Measurements from ENCODE around the gene IRF1. TPM values are rescaled to one million over a fixed set of nuclear protein-coding genes. Genes with fewer than 3 reads are reported as not detected.

IRF1 gene
- total RNA-seq, 1 experiment from 2014 or later: 30.1 TPM

GRCh38 chr5:132437604-132438266 lies 52.8 kb downstream of the IRF1 start:
- H4K20me1 ChIP-seq (ENCODE audit: insufficient read depth): no peaks in the 10 kb centered on the region
- peak overlapping the region; percentile 40 for H3K4me2 ChIP-seq (ENCODE audit: low read length)
- H3K79me2 ChIP-seq (ENCODE audit: insufficient read depth, low read length): no peaks in the 10 kb centered on the region
- peak; percentile 64 for ATAC-seq
- POLR2A ChIA-PET: no interaction called here
- DNase-seq (ENCODE audit: low read depth, low spot score): no peak
- H3K36me3 ChIP-seq (ENCODE audit: control insufficient read depth in 1 of 2, insufficient read depth in 2 of 2, low read length in 2 of 2): no peaks in the 10 kb centered on the region
- RAD21 ChIA-PET (ENCODE audit: low non-redundant PET in 1 of 2, low total read pairs in 2 of 2, uncharacterized antibody in 2 of 2, unreplicated experiment in 2 of 2): no interaction called here
- CTCF ChIA-PET: no interaction called here
- no TSS peak for BruUV-seq (replicated peaks)
- intact Hi-C loops (cut with micrococcal nuclease): no loop called here
- no peaks in the 10 kb centered on the region for H3K27me3 ChIP-seq (ENCODE audit: insufficient read depth, low read length)
- H3K27ac ChIP-seq (ENCODE audit: low read depth, low read length): no peak overlapping the region
- TF ChIP-seq CBX3 (IDR thresholded peaks at IDR 0.05; ENCODE audit: low read depth) (no peak), EZH2phosphoT487 (IDR thresholded peaks at IDR 0.05; ENCODE audit: borderline replicate concordance) (no peak), RAD21 (IDR thresholded peaks at IDR 0.05; ENCODE audit: low read depth) (no peak), ZNF274 (IDR thresholded peaks at IDR 0.05; ENCODE audit: low read depth, low read length) (no peak), YY1 (IDR thresholded peaks at IDR 0.05; ENCODE audit: extremely low read depth, insufficient replicate concordance, low read depth, low read length) (no peak), TCF7L2 (IDR thresholded peaks at IDR 0.05; ENCODE audit: borderline replicate concordance, extremely low read depth, insufficient read depth, insufficient read length) (no peak)
- no peak overlapping the region for H2AFZ ChIP-seq (ENCODE audit: low read depth, low read length, poor library complexity, severe bottlenecking)
- H3K9me3 ChIP-seq (ENCODE audit: control insufficient read depth in 1 of 2, insufficient read depth in 1 of 2, low read depth in 1 of 2, low read length in 2 of 2): no peaks in the 10 kb centered on the region
- no peak overlapping the region for H3K4me3 ChIP-seq (replicated peaks in 1 of 2; ENCODE audit: low read depth in 1 of 2, low read length in 2 of 2)
- H3K9ac ChIP-seq (ENCODE audit: low read length): no peak overlapping the region
- peaks cover 4 to 15% of the 10 kb centered on the region in 2 experiments; a peak in 2 of 4 replicates for H3K4me1 ChIP-seq (ENCODE audit: control insufficient read depth in 1 of 2, insufficient read depth in 2 of 2, low read length in 2 of 2)
- H3K9me2 ChIP-seq (ENCODE audit: insufficient read depth): no peaks in the 10 kb centered on the region

- ChIA-PET POLR2A (interaction anchor here (1.1 to 2.3 kb wide), 2 partner anchors 10 to 53 kb away, joined by 6 to 7 read pairs; partner anchors contain the start of gene IRF1), RAD21 (ENCODE audit: low non-redundant PET in 1 of 2, low total read pairs in 2 of 2, uncharacterized antibody in 2 of 2, unreplicated experiment in 2 of 2) (no interaction called here), CTCF (no interaction called here)
- no peak overlapping the region for H3K27ac ChIP-seq (ENCODE audit: low read depth, low read length)
- no peaks in the 10 kb centered on the region for H4K20me1 ChIP-seq (ENCODE audit: insufficient read depth)
- no TSS peak for BruUV-seq (replicated peaks)
- no peak overlapping the region for H3K4me3 ChIP-seq (replicated peaks in 1 of 2; ENCODE audit: low read depth in 1 of 2, low read length in 2 of 2)
- H2AFZ ChIP-seq (ENCODE audit: low read depth, low read length, poor library complexity, severe bottlenecking): no peak overlapping the region
- H3K79me2 ChIP-seq (ENCODE audit: insufficient read depth, low read length): no peaks in the 10 kb centered on the region
- ATAC-seq (no peak), DNase-seq (ENCODE audit: low read depth, low spot score) (no peak)
- no peaks in the 10 kb centered on the region for H3K9me2 ChIP-seq (ENCODE audit: insufficient read depth)
- no peak overlapping the region for H3K9ac ChIP-seq (ENCODE audit: low read length)
- no peaks in the 10 kb centered on the region for H3K36me3 ChIP-seq (ENCODE audit: control insufficient read depth in 1 of 2, insufficient read depth in 2 of 2, low read length in 2 of 2)
- no peaks in the 10 kb centered on the region for H3K9me3 ChIP-seq (ENCODE audit: control insufficient read depth in 1 of 2, insufficient read depth in 1 of 2, low read depth in 1 of 2, low read length in 2 of 2)
- H3K4me2 ChIP-seq (ENCODE audit: low read length): peak overlapping the region; percentile 40
- H3K4me1 ChIP-seq (ENCODE audit: control insufficient read depth in 1 of 2, insufficient read depth in 2 of 2, low read length in 2 of 2): peaks cover 4 to 15% of the 10 kb centered on the region in 2 experiments; a peak in 2 of 4 replicates
- intact Hi-C loops (cut with micrococcal nuclease): no loop called here
- no peaks in the 10 kb centered on the region for H3K27me3 ChIP-seq (ENCODE audit: insufficient read depth, low read length)
- TF ChIP-seq EZH2phosphoT487 (IDR thresholded peaks at IDR 0.05; ENCODE audit: borderline replicate concordance): no peak
- no peak for TF ChIP-seq MAX (IDR thresholded peaks at IDR 0.05)
- TF ChIP-seq EZH2 (IDR thresholded peaks at IDR 0.05): no peak
- no peak for TF ChIP-seq ZNF274 (IDR thresholded peaks at IDR 0.05; ENCODE audit: low read depth, low read length)
- TF ChIP-seq POLR2AphosphoS5 (IDR thresholded peaks at IDR 0.05; ENCODE audit: low read depth, low read length): no peak
- TF ChIP-seq CTCF (IDR thresholded peaks at IDR 0.05 in 2 of 3, conservative IDR thresholded peaks at IDR 0.05 in 1 of 3; ENCODE audit: borderline replicate concordance in 1 of 3, insufficient read depth in 1 of 3, low read depth in 2 of 3, low read length in 2 of 3): no peak
- TF ChIP-seq ATF3 (IDR thresholded peaks at IDR 0.05): no peak
- no peak for TF ChIP-seq TCF7L2 (IDR thresholded peaks at IDR 0.05; ENCODE audit: borderline replicate concordance, extremely low read depth, insufficient read depth, insufficient read length)
- no peak for TF ChIP-seq SIN3A (IDR thresholded peaks at IDR 0.05; ENCODE audit: low read depth)
- no peak for TF ChIP-seq EGR1 (IDR thresholded peaks at IDR 0.05; ENCODE audit: low read depth)
- TF ChIP-seq SP1 (IDR thresholded peaks at IDR 0.05; ENCODE audit: low read depth): no peak
- no peak for TF ChIP-seq ZFX (IDR thresholded peaks at IDR 0.05)
Measured at GRCh38 chr5:132436936-132437335, 53.6 kb downstream of the IRF1 start.

Data from HCT116 (cell line).